Measurements from ENCODE around the gene IFT27.
"Not testable (repeated sequence)": the region's sequence is repeated elsewhere in the genome, so short reads cannot be mapped to it uniquely, and the experiment has no call there.

The IFT27 gene

GRCh38 chr22:36768141-36768540 lies 7.8 kb downstream of the IFT27 start:
- in situ Hi-C loops (cut with MboI; ENCODE audit: low pct_unique_long_range_greater_than_20kb, low sequenced_read_pairs), result no loop called here
- no peak for DNase-seq

- no peak for DNase-seq
- in situ Hi-C loops (cut with MboI; ENCODE audit: low pct_unique_long_range_greater_than_20kb, low sequenced_read_pairs), result no loop called here
Observed at GRCh38 chr22:36767035-36767775, 8.7 kb downstream of the IFT27 start.

GRCh38 chr22:36765943-36766450 lies 9.9 kb downstream of the IFT27 start:
- in situ Hi-C loops (cut with MboI; ENCODE audit: low pct_unique_long_range_greater_than_20kb, low sequenced_read_pairs), result no loop called here
- DNase-seq, result no peak

- in situ Hi-C loops (cut with MboI; ENCODE audit: low pct_unique_long_range_greater_than_20kb, low sequenced_read_pairs), result no loop called here
- DNase-seq, result no peak
Observed at GRCh38 chr22:36765131-36765942, 10.6 kb downstream of the IFT27 start.

GRCh38 chr22:36764641-36765040 lies 11.3 kb downstream of the IFT27 start:
- in situ Hi-C loops (cut with MboI; ENCODE audit: low pct_unique_long_range_greater_than_20kb, low sequenced_read_pairs), result no loop called here
- no peak for DNase-seq

- in situ Hi-C loops (cut with MboI; ENCODE audit: low pct_unique_long_range_greater_than_20kb, low sequenced_read_pairs), result no loop called here
- no peak for DNase-seq
Observed at GRCh38 chr22:36764060-36764459, 11.9 kb downstream of the IFT27 start.

GRCh38 chr22:36763576-36763975 lies 12.3 kb downstream of the IFT27 start:
- in situ Hi-C loops (cut with MboI; ENCODE audit: low pct_unique_long_range_greater_than_20kb, low sequenced_read_pairs), result no loop called here
- DNase-seq, result no peak

- in situ Hi-C loops (cut with MboI; ENCODE audit: low pct_unique_long_range_greater_than_20kb, low sequenced_read_pairs), result no loop called here
- DNase-seq, result no peak
Observed at GRCh38 chr22:36762687-36763260, 13.1 kb downstream of the IFT27 start.

- in situ Hi-C loops (cut with MboI; ENCODE audit: low pct_unique_long_range_greater_than_20kb, low sequenced_read_pairs), result no loop called here
- DNase-seq, result no peak
Observed at GRCh38 chr22:36761553-36762240, 14.2 kb downstream of the IFT27 start.

GRCh38 chr22:36760786-36761185 lies 15.1 kb downstream of the IFT27 start:
- in situ Hi-C loops (cut with MboI; ENCODE audit: low pct_unique_long_range_greater_than_20kb, low sequenced_read_pairs), result no loop called here
- DNase-seq, result no peak

GRCh38 chr22:36759481-36760159 lies 16.3 kb downstream of the IFT27 start:
- in situ Hi-C loops (cut with MboI; ENCODE audit: low pct_unique_long_range_greater_than_20kb, low sequenced_read_pairs), result no loop called here
- no peak for DNase-seq

- DNase-seq, result no peak
- in situ Hi-C loops (cut with MboI; ENCODE audit: low pct_unique_long_range_greater_than_20kb, low sequenced_read_pairs), result no loop called here
Observed at GRCh38 chr22:36758792-36759271, 17.1 kb downstream of the IFT27 start.

- DNase-seq, result peak; percentile 74
- in situ Hi-C loops (cut with MboI; ENCODE audit: low pct_unique_long_range_greater_than_20kb, low sequenced_read_pairs), result no loop called here
Observed at GRCh38 chr22:36757668-36758211, 18.2 kb downstream of the IFT27 start.

GRCh38 chr22:36756746-36757655 lies 18.9 kb downstream of the IFT27 start:
- in situ Hi-C loops (cut with MboI; ENCODE audit: low pct_unique_long_range_greater_than_20kb, low sequenced_read_pairs), result no loop called here
- no peak for DNase-seq

- in situ Hi-C loops (cut with MboI; ENCODE audit: low pct_unique_long_range_greater_than_20kb, low sequenced_read_pairs), result no loop called here
- DNase-seq, result no peak
Observed at GRCh38 chr22:36756031-36756430, 19.9 kb downstream of the IFT27 start.

- in situ Hi-C loops (cut with MboI; ENCODE audit: low pct_unique_long_range_greater_than_20kb, low sequenced_read_pairs), result no loop called here
- DNase-seq, result no peak
Observed at GRCh38 chr22:36755316-36755715, 20.6 kb downstream of the IFT27 start.

GRCh38 chr22:36754881-36755280 lies 21.0 kb downstream of the IFT27 start:
- in situ Hi-C loops (cut with MboI; ENCODE audit: low pct_unique_long_range_greater_than_20kb, low sequenced_read_pairs); DNase-seq: not testable (repeated sequence)

- in situ Hi-C loops (cut with MboI; ENCODE audit: low pct_unique_long_range_greater_than_20kb, low sequenced_read_pairs), result no loop called here
- DNase-seq, result no peak
Observed at GRCh38 chr22:36753916-36754315, 22.0 kb downstream of the IFT27 start.

All from KBM-7 (cell line).